CD14-positive monocyte (primary cell): ENCODE data around the gene DNAH10. TPM values are rescaled to one million over a fixed set of nuclear protein-coding genes. Genes with fewer than 3 reads are reported as not detected.

Experiments used
- DNase-seq, 3 donors: peaks; one replicate each; pipeline ENCODE4 v3.0.0-alpha.2; 2011 to 2022
- H2AFZ ChIP-seq: 2 replicates; pipeline ENCODE4 v1.6.0; 2012; ENCODE audit warnings: mild to moderate bottlenecking, low read depth, low read length, inconsistent platforms; ENCODE audit not compliant: insufficient read depth, poor library complexity, severe bottlenecking
- H3K27ac ChIP-seq, 2 donors: 1 replicate in 1 of 2; 2 replicates in 1 of 2; pipeline ENCODE4 v1.5.1; 2012 to 2013; ENCODE audit warnings: low read length in 2 of 2, control low read depth in 1 of 2, inconsistent platforms in 1 of 2, low read depth in 1 of 2, mild to moderate bottlenecking in 1 of 2
- H3K27me3 ChIP-seq, 2 donors: one replicate each; pipeline versions ENCODE4 v1.6.0 to v1.6.1; 2011 to 2013; ENCODE audit warnings: low read length in 2 of 2; ENCODE audit not compliant: control insufficient read depth in 2 of 2, insufficient read depth in 2 of 2
- H3K36me3 ChIP-seq, 2 donors: replicated peaks in 1 of 2; 1 replicate in 1 of 2; 2 replicates in 1 of 2; pipeline versions ENCODE4 v1.5.1 to v1.6.1; 2012 to 2013; ENCODE audit warnings: low read length in 2 of 2, control low read depth in 1 of 2, inconsistent platforms in 1 of 2, mild to moderate bottlenecking in 1 of 2; ENCODE audit not compliant: insufficient read depth in 2 of 2, control insufficient read depth in 1 of 2
- H3K4me1 ChIP-seq, 2 donors: 1 replicate in 1 of 2; 2 replicates in 1 of 2; pipeline versions ENCODE4 v1.5.1 to v1.6.1; 2012 to 2013; ENCODE audit warnings: low read length in 2 of 2, control low read depth in 1 of 2, inconsistent platforms in 1 of 2, mild to moderate bottlenecking in 1 of 2, moderate library complexity in 1 of 2; ENCODE audit not compliant: insufficient read depth in 2 of 2, control insufficient read depth in 1 of 2
- H3K4me2 ChIP-seq: replicated peaks from 2 replicates; pipeline ENCODE3; 2012; ENCODE audit warnings: low read length, moderate library complexity, mild to moderate bottlenecking; ENCODE audit not compliant: poor library complexity, severe bottlenecking; ENCODE audit errors: extremely low read depth
- H3K4me3 ChIP-seq, 3 experiments: fragments of 200-600 bp in 1 of 3; sonication (generic) in 1 of 3; replicated peaks in 1 of 3; 1 replicate in 2 of 3; 2 replicates in 1 of 3; pipeline ENCODE4 v1.5.1; 2011 to 2013; ENCODE audit warnings: low read length in 3 of 3, mild to moderate bottlenecking in 3 of 3, control low read depth in 2 of 3, low read depth in 2 of 3, inconsistent platforms in 1 of 3, moderate library complexity in 1 of 3
- H3K79me2 ChIP-seq: 2 replicates; pipeline ENCODE4 v1.6.0; 2012; ENCODE audit warnings: mild to moderate bottlenecking, control low read depth, inconsistent platforms, low read length, moderate library complexity; ENCODE audit not compliant: insufficient read depth
- H3K9ac ChIP-seq: 2 replicates; pipeline ENCODE4 v1.6.0; 2017; ENCODE audit warnings: low read length, mild to moderate bottlenecking; ENCODE audit not compliant: insufficient read depth, poor library complexity, severe bottlenecking
- H3K9me3 ChIP-seq, 2 donors: replicated peaks in 1 of 2; 1 replicate in 1 of 2; 2 replicates in 1 of 2; pipeline versions ENCODE4 v1.5.1 to v1.6.1; 2012 to 2013; ENCODE audit warnings: low read length in 2 of 2, control low read depth in 1 of 2; ENCODE audit not compliant: control insufficient read depth in 1 of 2, insufficient read depth in 1 of 2
- H4K20me1 ChIP-seq: 2 replicates; pipeline ENCODE4 v1.6.0; 2012; ENCODE audit warnings: mild to moderate bottlenecking, low read length, control low read depth, moderate library complexity; ENCODE audit not compliant: insufficient read depth
- H3K27ac Mint-ChIP-seq, 7 donors: one replicate each; pipeline ENCODE4 v1.8.0; 2020; ENCODE audit warnings: mild to moderate bottlenecking in 7 of 7, mixed read lengths in 7 of 7, moderate library complexity in 6 of 7, inconsistent platforms in 2 of 7
- H3K27me3 Mint-ChIP-seq, 3 donors: one replicate each; pipeline ENCODE4 v1.8.0; 2021 to 2022; ENCODE audit warnings: low read depth in 3 of 3, mild to moderate bottlenecking in 3 of 3, mixed read lengths in 3 of 3, moderate library complexity in 3 of 3, inconsistent platforms in 1 of 3
- H3K36me3 Mint-ChIP-seq, 2 donors: one replicate each; pipeline ENCODE4 v1.8.0; 2020; ENCODE audit warnings: mixed read lengths in 2 of 2, inconsistent platforms in 1 of 2, mild to moderate bottlenecking in 1 of 2
- H3K4me1 Mint-ChIP-seq: one replicate; pipeline ENCODE4 v1.8.0; 2020; ENCODE audit warnings: mild to moderate bottlenecking, mixed read lengths
- H3K4me3 Mint-ChIP-seq, 2 donors: one replicate each; pipeline ENCODE4 v1.8.0; 2020; ENCODE audit warnings: mild to moderate bottlenecking in 2 of 2, mixed read lengths in 2 of 2, moderate library complexity in 1 of 2
- H3K9me3 Mint-ChIP-seq, 7 donors: one replicate each; pipeline ENCODE4 v1.8.0; 2020 to 2022; ENCODE audit warnings: mixed read lengths in 7 of 7, mild to moderate bottlenecking in 6 of 7, moderate library complexity in 6 of 7, inconsistent platforms in 2 of 7
- CTCF ChIP-seq: fragments of 200-600 bp; IDR thresholded peaks from one replicate; pipeline ENCODE4 v1.8.0; 2022; ENCODE audit warnings: antibody characterized with exemption, mild to moderate bottlenecking
- WGBS: methylation state at CpG from one replicate; pipeline ENCODE4 v1.1.5; 2013; ENCODE audit warnings: missing lambda C conversion rate; ENCODE audit not compliant: insufficient coverage; 5-methylcytosine and 5-hydroxymethylcytosine counted together
- intact Hi-C, 2 donors: fragments of 100-400 bp; cut with micrococcal nuclease; formaldehyde crosslinking; loops; one replicate each; pipeline versions ENCODE4 v1.15.0 to v1.15.1; 2023
- polyA plus RNA-seq, 3 donors: library from polyadenylated mRNA; depleted of rRNA in 1 of 3; unstranded in 2 of 3; stranded (reverse) in 1 of 3; fragments of 300-500 nt in 2 of 3; fragments of >200 nt in 1 of 3; fragmentation: Illumina TruSeq in 2 of 3; gene quantifications; 1 replicate in 2 of 3; 2 replicates in 1 of 3; pipeline ENCODE4 v1.2.3, GENCODE V29; 2012 to 2021

Gene DNAH10
- polyA plus RNA-seq, 3 donors, result not detected

DNA sequence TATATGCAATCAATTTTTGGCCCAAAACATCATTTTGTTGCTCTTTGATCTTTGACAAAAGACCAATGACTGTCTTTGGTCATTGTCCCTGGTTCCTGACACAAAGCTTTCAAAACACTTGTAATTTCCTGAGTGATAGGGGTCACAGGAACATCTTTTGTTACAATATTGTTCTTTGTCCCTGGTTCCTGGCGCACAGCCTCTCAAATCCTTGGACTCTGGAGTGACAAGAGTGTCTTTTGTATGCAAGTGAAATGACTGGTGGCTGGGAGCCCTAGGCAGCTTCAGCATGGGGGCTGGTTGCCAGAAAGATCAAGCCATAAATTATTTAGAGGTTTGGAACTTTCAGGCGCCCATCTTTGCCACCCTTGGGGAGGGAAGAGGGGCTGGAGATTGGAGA lies 53.9 kb downstream of the DNAH10 start:
- Mint-ChIP-seq H3K27ac (no peak overlapping the region), H3K9me3 (peaks cover 12 to 25% (median 21%) of the 10 kb centered on the region in 7 donors), H3K36me3 (no peaks in the 10 kb centered on the region), H3K4me1 (no peaks in the 10 kb centered on the region), H3K27me3 (peaks cover 5 to 10% (median 5%) of the 10 kb centered on the region in 3 donors), H3K4me3 (no peak overlapping the region)
- intact Hi-C loops, result no loop called here
- Histone ChIP-seq H3K4me3 (no peak overlapping the region), H3K27me3 (no peaks in the 10 kb centered on the region), H3K27ac (no peak overlapping the region), H3K9me3 (peaks cover 9 to 12% of the 10 kb centered on the region in 2 donors), H2AFZ (no peak overlapping the region), H3K4me2 (no peak overlapping the region), H3K4me1 (no peaks in the 10 kb centered on the region), H4K20me1 (no peaks in the 10 kb centered on the region), H3K79me2 (no peaks in the 10 kb centered on the region), H3K36me3 (no peaks in the 10 kb centered on the region), H3K9ac (no peak overlapping the region)
- TF ChIP-seq CTCF, result no peak
- no peak for DNase-seq
- 100% methylated on average over 1 of the region's 2 CpGs for WGBS

DNA sequence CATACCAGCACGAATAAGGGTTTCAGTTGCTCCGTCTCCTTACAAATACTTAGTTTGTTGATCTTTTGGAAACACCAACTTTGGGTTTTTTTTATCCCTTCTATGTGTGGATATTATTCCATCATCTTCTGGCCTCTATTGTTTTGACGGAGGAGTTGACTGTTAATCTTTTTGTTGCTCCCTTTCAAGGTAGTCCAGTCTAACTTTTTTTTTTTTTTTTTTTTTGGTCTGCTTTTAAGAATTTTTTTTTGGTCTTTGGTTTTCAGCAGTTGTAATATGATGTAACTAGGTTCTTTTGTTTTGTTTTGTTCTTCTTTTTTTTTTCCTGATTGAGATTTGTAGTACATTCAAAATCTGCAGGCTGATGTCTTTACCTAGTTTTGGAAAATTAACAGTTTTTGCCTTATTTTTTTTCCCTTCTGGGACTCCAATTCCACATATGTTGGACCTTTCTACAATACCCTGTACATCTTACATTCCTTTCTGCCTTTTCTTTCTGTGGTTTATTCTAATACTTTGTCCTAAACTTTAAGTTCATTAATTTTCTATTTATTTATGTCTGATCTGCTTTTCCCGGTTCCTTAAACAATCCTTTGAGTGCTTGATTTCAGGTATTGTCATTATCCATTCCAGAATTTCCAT lies 54.9 kb downstream of the DNAH10 start:
- H3K4me1 Mint-ChIP-seq, result no peaks in the 10 kb centered on the region
- no CpG with 5 or more reads among the region's 4 CpGs for WGBS

More for the DNA sequence above, 54.9 kb downstream of the DNAH10 start:
- no peak overlapping the region for H3K9ac ChIP-seq
- no peaks in the 10 kb centered on the region for H3K4me1 ChIP-seq
- H3K4me2 ChIP-seq, result no peak overlapping the region
- no peaks in the 10 kb centered on the region for H3K79me2 ChIP-seq
- intact Hi-C loops, result no loop called here
- no peaks in the 10 kb centered on the region for H3K36me3 Mint-ChIP-seq
- peaks cover 5 to 10% (median 5%) of the 10 kb centered on the region in 3 donors for H3K27me3 Mint-ChIP-seq
- no peaks in the 10 kb centered on the region for H3K27me3 ChIP-seq
- H3K4me3 ChIP-seq, result no peak overlapping the region
- no peak overlapping the region for H3K27ac Mint-ChIP-seq
- no peaks in the 10 kb centered on the region for H3K36me3 ChIP-seq
- no peak overlapping the region for H3K4me3 Mint-ChIP-seq
- H3K9me3 Mint-ChIP-seq, result peaks cover 12 to 25% (median 21%) of the 10 kb centered on the region in 7 donors
- no peak for TF ChIP-seq CTCF
- H4K20me1 ChIP-seq, result no peaks in the 10 kb centered on the region
- DNase-seq, result no peak
- H3K27ac ChIP-seq, result no peak overlapping the region
- peaks cover 9 to 12% of the 10 kb centered on the region in 2 donors for H3K9me3 ChIP-seq
- H2AFZ ChIP-seq, result no peak overlapping the region
